T-cell (primary cell): ENCODE results near the gene THAP6. TPM values are rescaled to one million over a fixed set of nuclear protein-coding genes. Genes with fewer than 3 reads are reported as not detected.

Experiments used
- ATAC-seq, 4 experiments: fragments of 200-7000 bp in 3 of 4; fragments of 150-1000 bp in 1 of 4; cut with Tn5 transposase; replicated peaks in 1 of 4; 1 replicate in 3 of 4; 2 replicates in 1 of 4; pipeline ENCODE4 v1.10.0; 2021; ENCODE audit warnings: moderate library complexity in 3 of 4, mild to moderate bottlenecking in 2 of 4, moderate number of reproducible peaks in 1 of 4
- CTCF ChIA-PET, 2 donors: fragments of 300-600 bp; sonication (Branson Sonifier 250); formaldehyde crosslinking; loops; one replicate each; lab custom pipeline; 2022; ENCODE audit warnings: antibody characterized with exemption in 2 of 2; lab: Charles Lee
- POLR2A ChIA-PET, 2 donors: fragments of 300-600 bp; sonication (Branson Sonifier 250); formaldehyde crosslinking; loops; one replicate each; lab custom pipeline; 2022; ENCODE audit warnings: antibody characterized with exemption in 2 of 2; lab: Charles Lee
- DNase-seq, 35 experiments: peaks; one replicate each; pipeline versions ENCODE4 v3.0.0 to v3.0.0-alpha.2; 2013 to 2023
- H3K27ac ChIP-seq: one replicate; pipeline ENCODE4 v1.5.1; 2013; ENCODE audit warnings: low read length
- H3K27me3 ChIP-seq, 2 experiments: replicated peaks in 1 of 2; 1 replicate in 1 of 2; 2 replicates in 1 of 2; pipeline versions ENCODE4 v1.6.1 to v1.7.0; 2013; ENCODE audit warnings: low read length in 1 of 2, mixed read lengths in 1 of 2; ENCODE audit not compliant: control insufficient read depth in 2 of 2, insufficient read depth in 2 of 2; ENCODE audit errors: extremely low read depth in 1 of 2
- H3K36me3 ChIP-seq, 2 donors: 1 replicate in 1 of 2; 2 replicates in 1 of 2; pipeline versions ENCODE4 v1.6.1 to v1.7.0; 2013; ENCODE audit warnings: low read length in 1 of 2; ENCODE audit not compliant: control insufficient read depth in 2 of 2, insufficient read depth in 1 of 2; ENCODE audit errors: extremely low read depth in 1 of 2
- H3K4me1 ChIP-seq, 2 experiments: 1 replicate in 1 of 2; 2 replicates in 1 of 2; pipeline versions ENCODE4 v1.6.1 to v1.7.0; 2013; ENCODE audit warnings: low read length in 2 of 2, mixed read lengths in 1 of 2; ENCODE audit not compliant: insufficient read depth in 2 of 2, control insufficient read depth in 1 of 2; ENCODE audit errors: extremely low read depth in 1 of 2
- H3K4me3 ChIP-seq, 2 donors: 1 replicate in 1 of 2; 2 replicates in 1 of 2; pipeline versions ENCODE4 v1.5.1 to v1.7.0; 2013; ENCODE audit warnings: mild to moderate bottlenecking in 2 of 2, low read length in 1 of 2, moderate library complexity in 1 of 2; ENCODE audit not compliant: control insufficient read depth in 1 of 2; ENCODE audit errors: extremely low read depth in 1 of 2
- H3K9me3 ChIP-seq: 2 replicates; pipeline ENCODE4 v1.7.0; 2013
- H3K27ac Mint-ChIP-seq, 2 donors: one replicate each; pipeline ENCODE4 v1.8.0; 2020 to 2021; ENCODE audit warnings: mild to moderate bottlenecking in 2 of 2, mixed read lengths in 2 of 2
- H3K27me3 Mint-ChIP-seq, 2 donors: one replicate each; pipeline ENCODE4 v1.8.0; 2021 to 2022; ENCODE audit warnings: mixed read lengths in 2 of 2
- H3K36me3 Mint-ChIP-seq: one replicate; pipeline ENCODE4 v1.8.0; 2021; ENCODE audit warnings: mixed read lengths
- H3K4me1 Mint-ChIP-seq, 3 donors: one replicate each; pipeline ENCODE4 v1.8.0; 2020 to 2022; ENCODE audit warnings: mixed read lengths in 3 of 3, mild to moderate bottlenecking in 1 of 3
- H3K4me3 Mint-ChIP-seq, 3 donors: one replicate each; pipeline ENCODE4 v1.8.0; 2020 to 2022; ENCODE audit warnings: mild to moderate bottlenecking in 3 of 3, mixed read lengths in 3 of 3, moderate library complexity in 3 of 3
- H3K9me3 Mint-ChIP-seq, 3 donors: one replicate each; pipeline ENCODE4 v1.8.0; 2020 to 2022; ENCODE audit warnings: mixed read lengths in 3 of 3
- WGBS: methylation state at CpG from one replicate; pipeline ENCODE4 v1.1.5; 2013; ENCODE audit warnings: missing lambda C conversion rate; ENCODE audit not compliant: insufficient coverage; 5-methylcytosine and 5-hydroxymethylcytosine counted together
- total RNA-seq, 35 experiments: library from RNA in 6 of 35; stranded (reverse) in 6 of 35; fragments of 120-200 nt in 1 of 35; gene quantifications; one replicate each; pipeline versions ENCODE4 v1.2.1 to v1.2.4 and lab custom pipeline; 2013 to 2026

THAP6 gene, protein sequence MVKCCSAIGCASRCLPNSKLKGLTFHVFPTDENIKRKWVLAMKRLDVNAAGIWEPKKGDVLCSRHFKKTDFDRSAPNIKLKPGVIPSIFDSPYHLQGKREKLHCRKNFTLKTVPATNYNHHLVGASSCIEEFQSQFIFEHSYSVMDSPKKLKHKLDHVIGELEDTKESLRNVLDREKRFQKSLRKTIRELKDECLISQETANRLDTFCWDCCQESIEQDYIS
- total RNA-seq (10 to 100 TPM; 24.4 to 35.5 (median 29.6) TPM), total RNA-seq (lab: John Stamatoyannopoulos, UW) (15.5 to 35.1 (median 24.7) reads per million in 29 experiments)
- 35.7 TPM for total RNA-seq (2013)

DNA sequence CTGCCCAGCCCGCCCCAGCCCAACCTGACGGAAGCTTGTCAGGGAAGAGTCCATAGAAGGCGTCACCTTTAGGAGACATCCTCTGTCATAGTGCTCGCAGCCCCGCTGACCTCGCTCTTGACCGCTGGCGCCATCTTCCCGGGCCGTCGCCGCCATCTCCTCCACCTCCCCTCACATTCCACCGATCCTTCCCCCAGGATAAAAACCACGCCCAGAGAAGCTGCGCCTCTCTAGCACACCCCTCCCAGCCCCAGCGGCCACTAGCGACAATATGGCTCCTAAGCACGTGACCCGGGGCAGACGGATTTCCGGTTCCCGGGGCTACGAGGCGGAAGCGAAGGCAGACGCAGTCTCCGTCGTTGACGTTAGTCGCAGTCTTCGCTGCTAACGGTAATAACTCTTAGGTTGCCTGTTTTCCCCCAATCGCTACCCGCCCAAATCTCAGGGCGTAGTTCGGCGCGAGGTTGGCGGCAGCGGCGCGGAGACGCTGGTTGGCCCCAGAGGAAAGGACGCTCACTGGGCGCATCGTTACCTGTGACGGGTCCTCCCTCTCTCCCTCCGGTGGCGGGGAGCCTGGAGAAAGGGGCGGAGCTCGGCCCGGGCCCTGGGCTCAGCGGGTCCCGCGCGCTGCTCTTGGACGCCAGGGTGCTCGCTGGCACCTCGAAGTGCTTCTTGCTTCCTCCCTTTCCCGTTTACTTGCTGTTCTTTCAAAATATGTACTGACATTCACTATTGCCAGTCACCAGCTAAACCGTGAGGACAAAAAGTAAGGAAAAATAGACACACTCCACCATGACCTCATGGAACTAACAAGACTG, at the start of gene THAP6, which contains the start of gene RCHY1:
THAP6 (plus strand) TSS at position 343 of the 818 bp plus-strand sequence. CDS start 980 bp downstream, outside the sequence.
RCHY1 (minus strand) TSS at position 273 of the 818 bp plus-strand sequence; CDS start at position 156, 117 bp downstream.
- H3K27ac Mint-ChIP-seq = peak within 1 kb of the TSS; percentile 96
- Histone ChIP-seq H3K9me3 (no peaks in the 10 kb centered on the region), H3K36me3 (peaks cover 0 to 19% of the 10 kb centered on the region in 2 donors), H3K27ac (peak within 1 kb of the TSS; percentile 97), H3K27me3 (no peaks in the 10 kb centered on the region), H3K4me3 (peak within 1 kb of the TSS; percentile 77 to 96), H3K4me1 (peaks cover 30 to 40% of the 10 kb centered on the region in 2 experiments)
- H3K36me3 Mint-ChIP-seq = peaks cover 29% of the 10 kb centered on the region
- WGBS = under 1% methylated on average over 58 of the region's 61 CpGs
- CTCF ChIA-PET = interaction anchor here in 1 of 2 donors (0.8 to 3.0 kb wide), 5 partner anchors 9 to 1679 kb away, joined by 3 to 21 read pairs (median 3); partner anchors contain the start of genes G3BP2 and USO1
- H3K4me1 Mint-ChIP-seq = peaks cover 38 to 59% (median 56%) of the 10 kb centered on the region in 3 donors
- ATAC-seq (peak; percentile 89 to 91 (median 90)), DNase-seq (peak; percentile 81 to 97 (median 92))
- H3K4me3 Mint-ChIP-seq = no peak within 1 kb of the TSS
- POLR2A ChIA-PET = interaction anchor here (0.6 to 2.9 kb wide), 7 partner anchors 8 to 475 kb away, joined by 3 to 19 read pairs (median 7); partner anchors contain the start of gene USO1 (in 1 of the 2)
- H3K27me3 Mint-ChIP-seq = no peaks in the 10 kb centered on the region
- no peaks in the 10 kb centered on the region for H3K9me3 Mint-ChIP-seq

DNA sequence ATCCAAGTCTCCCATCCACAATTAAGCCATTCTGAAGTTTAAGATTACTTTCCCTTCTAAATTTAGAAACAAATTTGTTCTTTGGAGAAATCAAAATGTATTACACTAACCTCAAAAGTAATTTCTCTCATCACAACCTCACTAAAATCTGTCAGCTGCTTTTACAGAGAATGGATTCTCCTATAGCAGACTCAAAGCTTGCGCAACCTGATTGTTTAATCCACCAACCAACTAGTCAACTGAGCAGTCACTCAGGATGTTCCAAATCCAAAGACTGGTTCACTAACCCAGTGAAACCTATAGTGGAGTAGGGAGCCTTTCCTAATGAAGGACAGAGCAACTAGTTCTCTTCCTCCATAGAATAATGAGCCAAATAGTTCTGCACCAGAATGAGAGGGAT, 44.4 kb upstream of the THAP6 start:
- no peaks in the 10 kb centered on the region for H3K9me3 ChIP-seq
- no CpG with 5 or more reads among the region's 1 CpG for WGBS
- ChIA-PET POLR2A (no interaction called here), CTCF (no interaction called here)
- H3K27me3 Mint-ChIP-seq = no peaks in the 10 kb centered on the region
- H3K36me3 ChIP-seq = no peaks in the 10 kb centered on the region
- DNase-seq (no peak), ATAC-seq (no peak)
- peaks cover 26% of the 10 kb centered on the region for H3K36me3 Mint-ChIP-seq
- H3K4me1 Mint-ChIP-seq = no peaks in the 10 kb centered on the region
- H3K27me3 ChIP-seq = no peaks in the 10 kb centered on the region
- H3K4me1 ChIP-seq = no peaks in the 10 kb centered on the region
- H3K27ac Mint-ChIP-seq = no peak overlapping the region
- H3K4me3 ChIP-seq = no peak overlapping the region
- H3K4me3 Mint-ChIP-seq = no peak overlapping the region
- H3K27ac ChIP-seq = no peak overlapping the region
- peaks cover 0 to 9% (median 0%) of the 10 kb centered on the region in 3 donors for H3K9me3 Mint-ChIP-seq

DNA sequence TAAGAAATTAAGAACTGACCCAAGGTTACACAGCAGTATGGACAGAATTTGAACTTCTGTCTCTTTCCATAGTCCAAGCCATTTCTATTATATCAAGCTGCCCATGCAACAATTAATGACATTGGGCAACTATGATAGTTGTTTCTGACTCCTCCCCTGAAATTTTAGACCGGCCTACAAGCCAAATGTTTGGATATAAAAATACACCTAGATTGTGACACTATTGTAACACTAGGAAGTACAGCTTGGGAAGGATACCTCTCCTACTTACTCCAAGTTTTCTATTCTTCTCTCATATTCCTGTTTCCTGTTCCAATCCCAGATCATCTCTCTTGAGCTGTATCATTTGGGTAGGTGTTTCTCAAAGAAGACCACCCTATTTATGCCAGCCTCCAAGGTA, 43.5 kb upstream of the THAP6 start:
- no peak for DNase-seq
- ATAC-seq = no peak
- H3K27me3 ChIP-seq = no peaks in the 10 kb centered on the region
- no peak overlapping the region for H3K4me3 Mint-ChIP-seq
- peaks cover 35% of the 10 kb centered on the region for H3K36me3 Mint-ChIP-seq
- no CpG with 5 or more reads among the region's 1 CpG for WGBS
- ChIA-PET POLR2A (no interaction called here), CTCF (no interaction called here)
- no peak overlapping the region for H3K27ac ChIP-seq
- H3K9me3 Mint-ChIP-seq = peaks cover 0 to under 1% (median 0%) of the 10 kb centered on the region in 3 donors
- no peak overlapping the region for H3K27ac Mint-ChIP-seq
- no peaks in the 10 kb centered on the region for H3K9me3 ChIP-seq
- H3K4me1 Mint-ChIP-seq = no peaks in the 10 kb centered on the region
- H3K4me1 ChIP-seq = no peaks in the 10 kb centered on the region
- no peaks in the 10 kb centered on the region for H3K36me3 ChIP-seq
- no peak overlapping the region for H3K4me3 ChIP-seq
- H3K27me3 Mint-ChIP-seq = no peaks in the 10 kb centered on the region

DNA sequence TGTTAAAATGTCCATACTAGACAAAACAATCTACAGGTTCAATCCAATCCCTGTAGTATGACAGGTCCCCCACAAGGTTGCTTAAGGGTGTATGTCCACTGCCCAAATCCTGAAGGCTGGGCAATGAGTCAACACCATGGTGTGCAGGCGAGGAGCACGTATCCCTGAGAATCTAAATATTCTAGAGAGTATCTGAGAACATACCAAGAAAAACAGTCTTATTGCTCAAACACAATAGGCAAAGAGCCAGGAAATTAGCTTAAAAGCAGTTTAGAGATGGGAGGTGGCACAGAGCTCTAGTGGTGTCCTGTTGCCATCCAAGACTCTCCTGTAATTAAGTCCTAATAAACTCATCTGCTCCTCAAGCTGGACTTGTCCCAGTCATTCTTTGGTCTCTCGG, 37.1 kb upstream of the THAP6 start:
- Histone ChIP-seq H3K36me3 (peaks cover 0 to 35% of the 10 kb centered on the region in 2 donors), H3K27me3 (no peaks in the 10 kb centered on the region), H3K4me1 (no peaks in the 10 kb centered on the region), H3K9me3 (no peaks in the 10 kb centered on the region), H3K4me3 (no peak overlapping the region), H3K27ac (no peak overlapping the region)
- 90% methylated on average over 2 of the region's 3 CpGs for WGBS
- ATAC-seq = no peak
- DNase-seq = no peak
- CTCF ChIA-PET = no interaction called here
- H3K27ac Mint-ChIP-seq = no peak overlapping the region
- H3K36me3 Mint-ChIP-seq = peaks cover 88% of the 10 kb centered on the region
- H3K9me3 Mint-ChIP-seq = peaks cover 2 to 8% (median 8%) of the 10 kb centered on the region in 3 donors
- peaks cover 0 to 2% (median 0%) of the 10 kb centered on the region in 3 donors for H3K4me1 Mint-ChIP-seq
- no peak overlapping the region for H3K4me3 Mint-ChIP-seq
- POLR2A ChIA-PET = no interaction called here
- no peaks in the 10 kb centered on the region for H3K27me3 Mint-ChIP-seq

DNA sequence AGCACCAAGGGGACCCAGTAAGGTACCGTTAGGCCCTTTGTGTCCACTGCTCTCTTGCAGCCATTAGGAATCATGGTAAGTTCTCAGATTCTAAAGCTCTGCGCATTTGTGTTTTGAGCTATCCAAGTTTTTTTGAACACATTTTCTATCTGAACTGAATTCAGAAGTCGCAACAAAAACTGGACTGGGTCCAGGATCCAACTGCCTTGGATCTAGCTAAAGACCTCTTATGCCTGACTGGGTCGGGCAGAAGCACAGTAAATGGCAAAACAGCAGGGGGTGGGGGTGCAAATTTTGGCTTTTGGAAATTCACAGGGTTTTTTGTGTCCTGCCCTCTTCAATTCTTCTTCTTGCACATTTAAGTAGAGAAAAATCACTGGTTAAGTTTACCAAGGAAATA, 30.1 kb upstream of the THAP6 start:
- Mint-ChIP-seq H3K4me3 (no peak overlapping the region), H3K36me3 (peaks cover 52% of the 10 kb centered on the region), H3K4me1 (no peaks in the 10 kb centered on the region), H3K27me3 (no peaks in the 10 kb centered on the region), H3K9me3 (no peaks in the 10 kb centered on the region), H3K27ac (no peak overlapping the region)
- no peaks in the 10 kb centered on the region for H3K4me1 ChIP-seq
- no peak for ATAC-seq
- peaks cover 0 to 67% of the 10 kb centered on the region in 2 donors for H3K36me3 ChIP-seq
- H3K27ac ChIP-seq = no peak overlapping the region
- ChIA-PET CTCF (interaction anchor here in 1 of 2 donors (0.7 kb wide), 1 partner anchor 87 kb away, joined by 3 read pairs; no protein-coding TSS in a partner anchor), POLR2A (interaction anchor here (0.6 to 0.7 kb wide), 3 partner anchors 8 to 322 kb away, joined by 3 to 6 read pairs (median 4); no protein-coding TSS in a partner anchor)
- no peak overlapping the region for H3K4me3 ChIP-seq
- DNase-seq = no peak
- no peaks in the 10 kb centered on the region for H3K27me3 ChIP-seq
- WGBS = 79% methylated on average over 3 of the region's 4 CpGs
- no peaks in the 10 kb centered on the region for H3K9me3 ChIP-seq

DNA sequence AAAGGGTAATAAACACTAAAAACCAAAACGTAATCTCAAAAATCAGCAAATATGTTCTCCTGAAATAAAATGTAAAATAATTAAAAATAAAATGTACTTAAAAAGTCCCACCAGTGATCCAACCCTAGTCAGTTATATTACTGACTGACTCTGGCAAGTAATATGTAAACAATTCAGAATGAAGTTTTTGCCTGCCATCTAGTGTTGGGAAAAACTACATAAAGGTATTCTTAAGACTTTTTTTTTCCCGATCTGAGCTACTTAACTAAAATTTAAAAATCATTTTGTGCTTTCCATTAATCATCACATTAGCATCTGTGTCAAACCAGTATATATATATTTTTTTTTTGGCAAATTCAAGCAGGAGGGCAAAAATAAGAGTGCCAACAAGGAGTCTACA, 24.1 kb upstream of the THAP6 start:
- Mint-ChIP-seq H3K27ac (no peak overlapping the region), H3K9me3 (no peaks in the 10 kb centered on the region), H3K36me3 (peaks cover 31% of the 10 kb centered on the region), H3K27me3 (no peaks in the 10 kb centered on the region), H3K4me3 (no peak overlapping the region), H3K4me1 (peaks cover 0 to 4% (median 3%) of the 10 kb centered on the region in 3 donors)
- Histone ChIP-seq H3K36me3 (peaks cover 0 to 66% of the 10 kb centered on the region in 2 donors), H3K4me1 (no peaks in the 10 kb centered on the region), H3K4me3 (no peak overlapping the region), H3K27me3 (no peaks in the 10 kb centered on the region), H3K27ac (no peak overlapping the region), H3K9me3 (no peaks in the 10 kb centered on the region)
- WGBS = no CpG with 5 or more reads among the region's 2 CpGs
- no peak for DNase-seq
- no peak for ATAC-seq
- ChIA-PET CTCF (interaction anchor here in 1 of 2 donors (1.6 kb wide), 1 partner anchor 494 kb away, joined by 4 read pairs; no protein-coding TSS in a partner anchor), POLR2A (interaction anchor here in 1 of 2 donors (0.5 to 0.6 kb wide), 2 partner anchors 310 to 465 kb away, joined by 3 to 9 read pairs; no protein-coding TSS in a partner anchor)
